ENCODE data around the gene AUTS2.

The AUTS2 gene

GRCh38 chr7:70389531-70390151 lies 791.4 kb downstream of the AUTS2 start:
- no peak overlapping the region for H3K4me3 ChIP-seq (replicated peaks; ENCODE audit: low read depth, low read length)
- no peak for DNase-seq (ENCODE audit: extremely low read depth, low read depth)
- TF ChIP-seq, protein P1, sequence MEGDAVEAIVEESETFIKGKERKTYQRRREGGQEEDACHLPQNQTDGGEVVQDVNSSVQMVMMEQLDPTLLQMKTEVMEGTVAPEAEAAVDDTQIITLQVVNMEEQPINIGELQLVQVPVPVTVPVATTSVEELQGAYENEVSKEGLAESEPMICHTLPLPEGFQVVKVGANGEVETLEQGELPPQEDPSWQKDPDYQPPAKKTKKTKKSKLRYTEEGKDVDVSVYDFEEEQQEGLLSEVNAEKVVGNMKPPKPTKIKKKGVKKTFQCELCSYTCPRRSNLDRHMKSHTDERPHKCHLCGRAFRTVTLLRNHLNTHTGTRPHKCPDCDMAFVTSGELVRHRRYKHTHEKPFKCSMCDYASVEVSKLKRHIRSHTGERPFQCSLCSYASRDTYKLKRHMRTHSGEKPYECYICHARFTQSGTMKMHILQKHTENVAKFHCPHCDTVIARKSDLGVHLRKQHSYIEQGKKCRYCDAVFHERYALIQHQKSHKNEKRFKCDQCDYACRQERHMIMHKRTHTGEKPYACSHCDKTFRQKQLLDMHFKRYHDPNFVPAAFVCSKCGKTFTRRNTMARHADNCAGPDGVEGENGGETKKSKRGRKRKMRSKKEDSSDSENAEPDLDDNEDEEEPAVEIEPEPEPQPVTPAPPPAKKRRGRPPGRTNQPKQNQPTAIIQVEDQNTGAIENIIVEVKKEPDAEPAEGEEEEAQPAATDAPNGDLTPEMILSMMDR (IDR thresholded peaks at IDR 0.05; ENCODE audit: low read depth, low read length, missing control alignments), result no peak

- TF ChIP-seq, protein P1 (IDR thresholded peaks at IDR 0.05; ENCODE audit: low read depth, low read length, missing control alignments), result no peak
- no peak for DNase-seq (ENCODE audit: extremely low read depth, low read depth)
- H3K4me3 ChIP-seq (replicated peaks; ENCODE audit: low read depth, low read length), result no peak overlapping the region
Measured at GRCh38 chr7:70390251-70390650, 792.0 kb downstream of the AUTS2 start.

- no peak overlapping the region for H3K4me3 ChIP-seq (replicated peaks; ENCODE audit: low read depth, low read length)
- TF ChIP-seq, protein P1 (IDR thresholded peaks at IDR 0.05; ENCODE audit: low read depth, low read length, missing control alignments), result no peak
- no peak for DNase-seq (ENCODE audit: extremely low read depth, low read depth)
Measured at GRCh38 chr7:70392256-70392876, 794.1 kb downstream of the AUTS2 start.

DNA sequence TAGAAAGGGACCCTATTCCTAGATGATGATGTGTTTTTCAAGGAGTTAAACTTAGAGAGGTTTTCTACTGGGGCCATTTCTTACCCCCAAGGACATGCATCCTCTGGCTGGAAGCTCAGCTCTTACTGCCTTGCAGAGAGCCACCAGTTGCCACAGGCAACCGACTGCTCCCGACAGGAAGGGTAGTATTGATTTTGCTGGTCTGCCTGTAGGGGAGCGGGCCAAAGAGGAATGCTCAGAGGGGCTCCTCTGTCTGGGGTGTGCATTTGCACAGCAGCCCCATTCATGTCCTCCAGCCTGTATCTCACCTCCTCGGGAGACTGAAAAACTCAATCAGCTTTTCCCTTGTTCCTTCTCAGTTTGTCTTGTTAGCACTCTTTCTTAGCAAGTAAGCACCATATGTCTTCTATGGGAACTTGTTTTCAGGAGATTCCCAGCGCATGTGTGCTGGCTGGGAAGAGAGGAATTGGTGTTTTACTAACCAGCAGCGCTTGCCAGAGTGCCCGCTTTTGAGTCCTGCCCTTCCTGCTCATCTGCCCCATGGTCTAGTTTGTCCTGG lies 794.7 kb downstream of the AUTS2 start:
- DNase-seq (ENCODE audit: extremely low read depth, low read depth), result no peak
- H3K4me3 ChIP-seq (replicated peaks; ENCODE audit: low read depth, low read length), result no peak overlapping the region
- TF ChIP-seq, protein P1 (IDR thresholded peaks at IDR 0.05; ENCODE audit: low read depth, low read length, missing control alignments), result no peak

- no peak overlapping the region for H3K4me3 ChIP-seq (replicated peaks; ENCODE audit: low read depth, low read length)
- TF ChIP-seq, protein P1 (IDR thresholded peaks at IDR 0.05; ENCODE audit: low read depth, low read length, missing control alignments), result no peak
Measured at GRCh38 chr7:70393956-70394355, 795.7 kb downstream of the AUTS2 start.

GRCh38 chr7:70400829-70401380 lies 802.6 kb downstream of the AUTS2 start:
- TF ChIP-seq, protein P1 (IDR thresholded peaks at IDR 0.05; ENCODE audit: low read depth, low read length, missing control alignments), result no peak
- DNase-seq (ENCODE audit: extremely low read depth, low read depth), result no peak
- H3K4me3 ChIP-seq (replicated peaks; ENCODE audit: low read depth, low read length), result no peak overlapping the region

More at GRCh38 chr7:70393956-70394355, 795.7 kb downstream of the AUTS2 start:
- no peak for DNase-seq (ENCODE audit: extremely low read depth, low read depth)

Measured in HFF-Myc (cell line).